Stimulated activated effector memory CD8-positive, alpha-beta T cell treated with anti-CD3 and anti-CD28 coated beads, Interleukin-12 subunit alpha, Interleukin-12 subunit beta, amount 100 ng/mL, for 72 hours (primary cell): ENCODE results near the gene GRIN3B.

Experiments used
- ATAC-seq: fragments of 150-1000 bp; cut with Tn5 transposase; 2 replicates; pipeline ENCODE4 v1.10.0; 2021
- DNase-seq, 2 donors: peaks; one replicate each; pipeline ENCODE4 v3.0.0; 2021 to 2022; ENCODE audit warnings: low spot score in 2 of 2
- H3K27ac Mint-ChIP-seq: one replicate; pipeline ENCODE4 v1.8.0; 2022; ENCODE audit warnings: mild to moderate bottlenecking, mixed read lengths
- H3K36me3 Mint-ChIP-seq: one replicate; pipeline ENCODE4 v1.8.0; 2022; ENCODE audit warnings: mild to moderate bottlenecking, mixed read lengths
- H3K4me1 Mint-ChIP-seq: one replicate; pipeline ENCODE4 v1.8.0; 2022; ENCODE audit warnings: mixed read lengths
- H3K4me3 Mint-ChIP-seq: one replicate; pipeline ENCODE4 v1.8.0; 2022; ENCODE audit warnings: mild to moderate bottlenecking, mixed read lengths
- H3K9me3 Mint-ChIP-seq: one replicate; pipeline ENCODE4 v1.8.0; 2022; ENCODE audit warnings: mixed read lengths

GRIN3B gene

GRCh38 chr19:980133-980998 lies 19.9 kb upstream of the GRIN3B start:
- Mint-ChIP-seq H3K9me3 (no peaks in the 10 kb centered on the region), H3K4me3 (no peak overlapping the region), H3K4me1 (peaks cover 13% of the 10 kb centered on the region), H3K27ac (no peak overlapping the region), H3K36me3 (peaks cover 15% of the 10 kb centered on the region)
- DNase-seq: no peak
- no peak for ATAC-seq

DNA sequence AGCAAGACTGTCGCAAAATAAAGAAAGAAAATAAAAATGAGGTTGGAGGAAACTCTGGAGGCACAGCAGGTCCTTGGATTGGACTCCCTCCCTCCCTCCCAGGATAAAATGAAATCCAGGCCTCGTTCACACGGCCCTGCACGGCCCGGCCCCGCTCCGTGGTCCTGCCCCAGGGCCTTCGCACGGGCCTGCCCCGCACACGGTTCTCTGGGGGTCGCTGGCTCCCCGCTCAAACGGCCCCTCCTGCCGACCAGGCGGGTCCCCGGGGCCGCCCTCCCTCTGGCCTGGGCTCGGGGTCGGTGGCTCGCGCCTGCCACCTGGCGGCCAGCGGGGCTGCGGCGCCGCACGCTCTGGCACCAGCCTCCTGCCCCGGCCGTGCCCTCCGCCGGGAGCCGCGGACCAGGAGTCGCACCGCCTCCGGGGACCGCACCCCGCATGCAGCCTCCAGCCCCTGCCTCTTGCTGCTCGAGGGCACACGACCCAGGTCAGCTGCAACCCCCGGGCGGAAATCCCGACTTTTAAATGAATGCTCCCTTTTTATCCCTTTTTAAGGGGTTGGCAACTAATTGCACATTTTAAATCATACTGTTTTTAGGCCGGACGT lies 17.6 kb upstream of the GRIN3B start:
- H3K27ac Mint-ChIP-seq: no peak overlapping the region
- no peaks in the 10 kb centered on the region for H3K9me3 Mint-ChIP-seq
- peak; percentile 92 to 93 for DNase-seq

GRCh38 chr19:984165-984967 lies 15.9 kb upstream of the GRIN3B start, which contains the start of gene WDR18:
TSS of gene WDR18 (plus strand) at chr19:984345. CDS start at chr19:984354, 9 bp downstream.
- ATAC-seq (peak; percentile 92), DNase-seq (peak; percentile 84 to 93)
- H3K36me3 Mint-ChIP-seq: peaks cover 50% of the 10 kb centered on the region
- peaks cover 35% of the 10 kb centered on the region for H3K4me1 Mint-ChIP-seq
- H3K9me3 Mint-ChIP-seq: no peaks in the 10 kb centered on the region
- peak within 1 kb of the TSS; percentile 96 for H3K4me3 Mint-ChIP-seq
- peak within 1 kb of the TSS; percentile 96 for H3K27ac Mint-ChIP-seq

More for the DNA sequence above, 17.6 kb upstream of the GRIN3B start:
- Mint-ChIP-seq H3K36me3 (peaks cover 38% of the 10 kb centered on the region), H3K4me3 (peak overlapping the region; percentile 17), H3K4me1 (peaks cover 27% of the 10 kb centered on the region)
- ATAC-seq: peak; percentile 85

DNA sequence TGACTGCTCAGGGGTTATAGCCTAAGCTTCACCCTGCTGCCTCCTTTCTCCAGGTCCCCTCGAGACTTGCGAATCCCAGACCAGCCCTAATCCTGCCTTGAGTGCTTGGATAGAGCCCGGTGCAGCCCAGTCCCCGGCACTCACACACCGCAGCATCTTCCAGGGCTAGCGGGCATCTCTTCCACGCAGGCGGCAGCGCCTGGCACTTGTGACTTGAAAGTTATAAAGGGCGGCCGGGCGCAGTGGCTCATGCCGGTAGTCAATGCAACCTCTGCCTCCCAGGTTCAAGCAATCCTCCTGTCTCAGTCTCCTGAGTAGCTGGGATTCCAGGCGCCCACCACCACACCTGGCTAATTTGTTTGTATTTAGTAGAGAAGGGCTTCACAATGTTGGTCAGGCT lies 14.1 kb upstream of the GRIN3B start:
- ATAC-seq: no peak
- no peak overlapping the region for H3K27ac Mint-ChIP-seq

GRCh38 chr19:988081-988480 lies 12.1 kb upstream of the GRIN3B start:
- H3K4me3 Mint-ChIP-seq: no peak overlapping the region
- DNase-seq (no peak), ATAC-seq (no peak)
- no peak overlapping the region for H3K27ac Mint-ChIP-seq
- peaks cover 66% of the 10 kb centered on the region for H3K36me3 Mint-ChIP-seq
- peaks cover 36% of the 10 kb centered on the region for H3K4me1 Mint-ChIP-seq
- H3K9me3 Mint-ChIP-seq: no peaks in the 10 kb centered on the region

More for the DNA sequence above, 14.1 kb upstream of the GRIN3B start:
- Mint-ChIP-seq H3K36me3 (peaks cover 62% of the 10 kb centered on the region), H3K4me3 (peak overlapping the region; percentile 96), H3K4me1 (peaks cover 36% of the 10 kb centered on the region), H3K9me3 (no peaks in the 10 kb centered on the region)
- DNase-seq: no peak

GRCh38 chr19:988510-988909 lies 11.7 kb upstream of the GRIN3B start:
- Mint-ChIP-seq H3K27ac (no peak overlapping the region), H3K4me1 (peaks cover 36% of the 10 kb centered on the region)
- ATAC-seq: no peak

GRCh38 chr19:989381-990081 lies 10.7 kb upstream of the GRIN3B start:
- Mint-ChIP-seq H3K4me1 (peaks cover 31% of the 10 kb centered on the region), H3K36me3 (peaks cover 68% of the 10 kb centered on the region), H3K9me3 (no peaks in the 10 kb centered on the region), H3K4me3 (no peak overlapping the region), H3K27ac (no peak overlapping the region)
- DNase-seq (no peak), ATAC-seq (no peak)

More at GRCh38 chr19:988510-988909, 11.7 kb upstream of the GRIN3B start:
- no peak for DNase-seq
- Mint-ChIP-seq H3K36me3 (peaks cover 70% of the 10 kb centered on the region), H3K9me3 (no peaks in the 10 kb centered on the region), H3K4me3 (no peak overlapping the region)

GRCh38 chr19:990119-990571 lies 10.1 kb upstream of the GRIN3B start:
- no peak overlapping the region for H3K4me3 Mint-ChIP-seq
- H3K4me1 Mint-ChIP-seq: peaks cover 25% of the 10 kb centered on the region
- no peak overlapping the region for H3K27ac Mint-ChIP-seq
- ATAC-seq (no peak), DNase-seq (no peak)
- H3K9me3 Mint-ChIP-seq: no peaks in the 10 kb centered on the region
- peaks cover 62% of the 10 kb centered on the region for H3K36me3 Mint-ChIP-seq

- H3K27ac Mint-ChIP-seq: no peak overlapping the region
- H3K9me3 Mint-ChIP-seq: no peaks in the 10 kb centered on the region
- DNase-seq (no peak), ATAC-seq (no peak)
- no peak overlapping the region for H3K4me3 Mint-ChIP-seq
- H3K36me3 Mint-ChIP-seq: peaks cover 57% of the 10 kb centered on the region
- peaks cover 19% of the 10 kb centered on the region for H3K4me1 Mint-ChIP-seq
These were observed 9.5 kb upstream of the GRIN3B start for GRCh38 chr19:990746-991145.

GRCh38 chr19:991174-991931 lies 8.9 kb upstream of the GRIN3B start:
- Mint-ChIP-seq H3K4me3 (no peak overlapping the region), H3K9me3 (no peaks in the 10 kb centered on the region), H3K4me1 (peaks cover 21% of the 10 kb centered on the region), H3K36me3 (peaks cover 57% of the 10 kb centered on the region), H3K27ac (no peak overlapping the region)
- peak; percentile 33 to 67 for DNase-seq
- ATAC-seq: peak; percentile 41

DNA sequence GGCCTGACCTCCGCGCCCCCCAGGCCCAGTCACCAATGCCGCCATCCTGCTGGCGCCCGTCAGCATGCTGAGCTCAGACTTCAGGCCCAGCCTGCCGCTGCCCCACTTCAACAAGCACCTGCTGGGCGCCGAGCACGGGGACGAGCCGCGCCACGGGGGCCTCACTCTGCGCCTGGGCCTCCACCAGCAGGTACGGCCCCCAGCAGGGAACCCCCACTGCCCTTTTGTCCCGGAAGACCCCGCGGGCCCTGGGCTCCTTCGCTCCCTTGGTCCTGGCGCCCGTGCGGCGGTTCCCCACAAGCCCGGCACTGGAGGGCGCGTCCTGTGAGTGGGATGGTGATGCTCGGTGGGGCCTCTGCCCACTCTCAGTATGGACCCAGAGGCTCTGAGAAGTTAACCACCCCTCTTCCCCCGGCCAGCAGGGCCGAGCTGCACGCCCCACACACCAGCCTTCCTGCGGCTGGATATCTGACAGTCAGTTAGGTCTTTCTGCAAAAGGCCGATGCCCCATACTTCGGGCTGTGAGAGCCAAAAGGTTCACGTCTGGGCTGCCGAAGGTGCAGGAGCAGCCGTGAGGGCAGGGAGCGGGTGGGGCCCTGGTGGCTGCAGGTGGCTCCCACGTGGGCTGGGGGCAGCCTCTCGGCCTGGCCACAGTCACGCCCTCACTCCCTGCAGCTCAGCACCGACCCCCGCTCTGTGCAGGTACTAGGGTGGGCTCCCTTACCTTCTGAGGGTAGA lies 8.1 kb upstream of the GRIN3B start:
- H3K4me3 Mint-ChIP-seq: no peak overlapping the region
- H3K36me3 Mint-ChIP-seq: peaks cover 53% of the 10 kb centered on the region
- no peak overlapping the region for H3K27ac Mint-ChIP-seq
- H3K4me1 Mint-ChIP-seq: peaks cover 18% of the 10 kb centered on the region
- ATAC-seq (no peak), DNase-seq (no peak)
- H3K9me3 Mint-ChIP-seq: no peaks in the 10 kb centered on the region

GRCh38 chr19:992670-993055 lies 7.6 kb upstream of the GRIN3B start:
- ATAC-seq: no peak
- H3K36me3 Mint-ChIP-seq: peaks cover 47% of the 10 kb centered on the region
- no peak overlapping the region for H3K4me3 Mint-ChIP-seq
- H3K9me3 Mint-ChIP-seq: no peaks in the 10 kb centered on the region
- H3K27ac Mint-ChIP-seq: no peak overlapping the region
- peaks cover 18% of the 10 kb centered on the region for H3K4me1 Mint-ChIP-seq
- DNase-seq: no peak

- no peak overlapping the region for H3K4me3 Mint-ChIP-seq
- H3K9me3 Mint-ChIP-seq: no peaks in the 10 kb centered on the region
- peaks cover 18% of the 10 kb centered on the region for H3K4me1 Mint-ChIP-seq
- ATAC-seq: no peak
- no peak for DNase-seq
- H3K36me3 Mint-ChIP-seq: peaks cover 40% of the 10 kb centered on the region
- H3K27ac Mint-ChIP-seq: peak overlapping the region; percentile 52
These were observed 6.8 kb upstream of the GRIN3B start for GRCh38 chr19:993361-993830.
